ENCODE data around the gene GNPAT. TPM values are rescaled to one million over a fixed set of nuclear protein-coding genes. Genes with fewer than 3 reads are reported as not detected.

GNPAT gene
- total and polyA plus RNA-seq, 2 of the 4 experiments (the other 2 are of a cell fraction) = 17.2 to 36.0 TPM

- POLR2A ChIA-PET (ENCODE audit: unreplicated experiment) = no interaction called here
These were observed 54.9 kb downstream of the GNPAT start for GRCh38 chr1:231295938-231296337.

More at GRCh38 chr1:231295938-231296337, 54.9 kb downstream of the GNPAT start:
- Histone ChIP-seq H2BK20ac (ENCODE audit: low read depth, low read length) (no peak overlapping the region), H3K14ac (replicated peaks; ENCODE audit: low read depth, low read length) (no peak overlapping the region), H4K5ac (ENCODE audit: low read depth, low read length) (no peak overlapping the region), H3K18ac (ENCODE audit: low read depth, low read length) (no peak overlapping the region), H2BK5ac (ENCODE audit: low read depth, low read length, poor library complexity, severe bottlenecking) (no peak overlapping the region), H3K56ac (ENCODE audit: extremely low read depth, insufficient read depth, low read length) (no peak overlapping the region), H2AFZ (replicated peaks; ENCODE audit: low read length, poor library complexity) (no peak overlapping the region), H2AK5ac (ENCODE audit: low read depth, low read length) (no peak overlapping the region), H3K79me1 (ENCODE audit: low read depth in 1 of 2, low read length in 2 of 2) (no peaks in the 10 kb centered on the region), H3K27ac (ENCODE audit: insufficient read depth, low read length) (no peak overlapping the region), H4K20me1 (ENCODE audit: insufficient read depth, low read length) (no peaks in the 10 kb centered on the region), H3K4me2 (ENCODE audit: low read depth, low read length) (no peak overlapping the region), H2AK9ac (replicated peaks; ENCODE audit: low read depth, low read length, poor library complexity) (no peak overlapping the region), H3K23ac (ENCODE audit: low read depth, low read length) (no peak overlapping the region), H2BK120ac (ENCODE audit: low read depth, low read length) (no peak overlapping the region), H3K9me3 (ENCODE audit: control insufficient read depth, insufficient read depth, low read length) (no peaks in the 10 kb centered on the region), H3K36me3 (ENCODE audit: control insufficient read depth, insufficient read depth, low read length) (no peaks in the 10 kb centered on the region), H3K4ac (ENCODE audit: low read depth, low read length) (no peak overlapping the region), H3K4me3 (ENCODE audit: insufficient read depth, low read depth, low read length) (no peak overlapping the region), H2BK15ac (ENCODE audit: low read depth, low read length) (no peak overlapping the region), H3K27me3 (ENCODE audit: control insufficient read depth, insufficient read depth, low read length) (no peaks in the 10 kb centered on the region), H3K9ac (ENCODE audit: low read depth, low read length) (no peak overlapping the region), H3K4me1 (ENCODE audit: control insufficient read depth, insufficient read depth, low read length) (no peaks in the 10 kb centered on the region), H3K9me1 (ENCODE audit: insufficient read depth, low read length) (no peaks in the 10 kb centered on the region), H4K8ac (ENCODE audit: low read depth in 2 of 2, low read length in 2 of 2) (no peak overlapping the region), H4K91ac (ENCODE audit: insufficient read depth, low read depth, low read length) (no peak overlapping the region)
- CTCF ChIA-PET = no interaction called here
- ATAC-seq (ENCODE audit: low read depth) = no peak
- WGBS, 2 experiments (ENCODE audit: extremely low coverage in 2 of 2, insufficient read length in 1 of 2) = 77% methylated on average over 4 of the region's 4 CpGs; no CpG with 5 or more reads in 1 of the 2 experiments
- in situ Hi-C loops (cut with MboI; ENCODE audit: low sequenced_read_pairs) = no loop called here
- no peak for TF ChIP-seq USF2 (IDR thresholded peaks at IDR 0.05; ENCODE audit: low read depth, low read length)
- TF ChIP-seq NFE2L2 (IDR thresholded peaks at IDR 0.05; ENCODE audit: low read depth, low read length) = no peak
- TF ChIP-seq MXI1 (IDR thresholded peaks at IDR 0.05; ENCODE audit: borderline replicate concordance, low read depth, low read length) = no peak
- TF ChIP-seq SMC3 (IDR thresholded peaks at IDR 0.05; ENCODE audit: low read depth, low read length) = no peak
- TF ChIP-seq MAFK (IDR thresholded peaks at IDR 0.05; ENCODE audit: low read depth, low read length) = no peak
- no peak for TF ChIP-seq RCOR1 (IDR thresholded peaks at IDR 0.05; ENCODE audit: insufficient replicate concordance, low read length)
- TF ChIP-seq BHLHE40 (IDR thresholded peaks at IDR 0.05; ENCODE audit: low read depth, low read length) = no peak
- no peak for DNase-seq
- dilution Hi-C loops (cut with HindIII; ENCODE audit: low sequenced_read_pairs, unreplicated experiment) = no loop called here
- intact Hi-C loops (cut with micrococcal nuclease) = no loop called here
- no TSS peak for BruUV-seq (replicated peaks)
